PC-3 (cell line): ENCODE measurements around the gene GALNT1.

Experiments used
- EZH2phosphoT487 ChIP-seq: fragments of 300-600 bp; sonication (generic); IDR thresholded peaks from 2 replicates; pipeline ENCODE4 v1.6.1; 2018; ENCODE audit warnings: mild to moderate bottlenecking, antibody characterized with exemption, low read length, borderline replicate concordance
- TF ChIP-seq, protein P1 (sequence below): fragments of 300-600 bp; sonication (generic); conservative IDR thresholded peaks from 2 replicates; pipeline ENCODE4 v1.5.1; 2017; ENCODE audit warnings: antibody characterized with exemption, low read depth, mild to moderate bottlenecking, low read length

DNA sequence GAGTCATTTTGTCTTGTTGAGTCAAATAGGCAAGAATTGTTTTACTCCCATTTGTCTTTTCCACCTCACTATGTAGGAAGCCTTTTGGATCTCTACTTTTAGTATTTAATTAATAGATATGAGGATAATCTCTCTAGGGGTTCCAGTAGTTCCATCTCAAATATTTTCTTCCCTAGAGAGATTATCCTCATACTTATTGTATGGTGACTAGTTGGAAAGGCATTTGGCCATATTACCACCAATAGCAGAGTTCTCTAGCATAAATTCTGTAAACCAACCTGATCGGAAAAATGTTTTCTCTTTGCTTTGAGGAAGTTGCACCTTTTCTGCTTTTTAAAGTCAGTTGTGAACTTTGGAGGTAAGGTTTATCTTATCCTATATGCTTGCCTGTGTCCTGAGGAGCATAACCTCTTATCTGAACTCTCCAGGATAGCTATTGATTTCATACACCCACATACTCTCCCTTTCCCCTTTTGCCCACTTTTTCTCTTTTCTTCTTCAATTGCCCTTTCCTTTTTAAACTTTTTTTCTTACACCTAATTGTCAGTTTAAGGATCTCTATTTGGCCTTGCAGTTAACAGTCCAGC lies 100.8 kb downstream of the GALNT1 start:
- TF ChIP-seq, protein P1, sequence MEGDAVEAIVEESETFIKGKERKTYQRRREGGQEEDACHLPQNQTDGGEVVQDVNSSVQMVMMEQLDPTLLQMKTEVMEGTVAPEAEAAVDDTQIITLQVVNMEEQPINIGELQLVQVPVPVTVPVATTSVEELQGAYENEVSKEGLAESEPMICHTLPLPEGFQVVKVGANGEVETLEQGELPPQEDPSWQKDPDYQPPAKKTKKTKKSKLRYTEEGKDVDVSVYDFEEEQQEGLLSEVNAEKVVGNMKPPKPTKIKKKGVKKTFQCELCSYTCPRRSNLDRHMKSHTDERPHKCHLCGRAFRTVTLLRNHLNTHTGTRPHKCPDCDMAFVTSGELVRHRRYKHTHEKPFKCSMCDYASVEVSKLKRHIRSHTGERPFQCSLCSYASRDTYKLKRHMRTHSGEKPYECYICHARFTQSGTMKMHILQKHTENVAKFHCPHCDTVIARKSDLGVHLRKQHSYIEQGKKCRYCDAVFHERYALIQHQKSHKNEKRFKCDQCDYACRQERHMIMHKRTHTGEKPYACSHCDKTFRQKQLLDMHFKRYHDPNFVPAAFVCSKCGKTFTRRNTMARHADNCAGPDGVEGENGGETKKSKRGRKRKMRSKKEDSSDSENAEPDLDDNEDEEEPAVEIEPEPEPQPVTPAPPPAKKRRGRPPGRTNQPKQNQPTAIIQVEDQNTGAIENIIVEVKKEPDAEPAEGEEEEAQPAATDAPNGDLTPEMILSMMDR = no peak
- no peak for TF ChIP-seq EZH2phosphoT487
